DND-41 (cell line): ENCODE data around the gene SYT5.

Source experiments
- ATAC-seq: fragments of 200-7000 bp; cut with Tn5 transposase; 3 replicates; pipeline ENCODE4 v1.9.1; 2021; ENCODE audit warnings: low read depth; ENCODE audit not compliant: insufficient read depth
- DNase-seq: peaks from one replicate; pipeline ENCODE4 v3.0.0-alpha.2; 2020
- H2AFZ ChIP-seq: 2 replicates; pipeline ENCODE4 v1.6.0; 2012; ENCODE audit warnings: low read depth, low read length
- H3K27ac ChIP-seq: 2 replicates; pipeline ENCODE4 v1.5.1; 2012; ENCODE audit warnings: low read length, inconsistent platforms
- H3K27me3 ChIP-seq: fragments of 200-600 bp; sonication (generic); 2 replicates; pipeline ENCODE4 v1.6.0; 2012; ENCODE audit warnings: low read length, mild to moderate bottlenecking, inconsistent platforms; ENCODE audit not compliant: insufficient read depth, poor library complexity
- H3K36me3 ChIP-seq: 2 replicates; pipeline ENCODE4 v1.5.1; 2012; ENCODE audit warnings: low read length, inconsistent platforms; ENCODE audit not compliant: insufficient read depth
- H3K4me1 ChIP-seq: 2 replicates; pipeline ENCODE4 v1.5.1; 2012; ENCODE audit warnings: mild to moderate bottlenecking, low read length; ENCODE audit not compliant: insufficient read depth
- H3K4me2 ChIP-seq: 2 replicates; pipeline ENCODE4 v1.6.0; 2012; ENCODE audit warnings: mild to moderate bottlenecking, moderate library complexity, low read length, inconsistent platforms; ENCODE audit not compliant: insufficient read depth
- H3K4me3 ChIP-seq, 2 experiments: fragments of 200-600 bp in 1 of 2; shearing (Covaris generic) in 1 of 2; 2 replicates each; pipeline ENCODE4 v1.5.1; 2012 to 2016; ENCODE audit warnings: inconsistent platforms in 2 of 2, low read length in 2 of 2, mild to moderate bottlenecking in 2 of 2, low read depth in 1 of 2, moderate library complexity in 1 of 2
- H3K79me2 ChIP-seq: 2 replicates; pipeline ENCODE4 v1.6.0; 2012; ENCODE audit warnings: low read length, inconsistent platforms; ENCODE audit not compliant: insufficient read depth
- H3K9ac ChIP-seq: 2 replicates; pipeline ENCODE4 v1.6.0; 2012; ENCODE audit warnings: low read depth, mild to moderate bottlenecking, inconsistent platforms, low read length, moderate library complexity
- H3K9me3 ChIP-seq: 2 replicates; pipeline ENCODE4 v1.5.1; 2012; ENCODE audit warnings: low read length, moderate library complexity, mild to moderate bottlenecking, inconsistent platforms; ENCODE audit not compliant: insufficient read depth, severe bottlenecking
- H4K20me1 ChIP-seq: 2 replicates; pipeline ENCODE4 v1.6.0; 2012; ENCODE audit warnings: low read length; ENCODE audit not compliant: insufficient read depth
- CTCF ChIP-seq: IDR thresholded peaks from 2 replicates; pipeline ENCODE4 v1.5.1; 2012; ENCODE audit warnings: borderline replicate concordance, low read length, moderate library complexity, mild to moderate bottlenecking; ENCODE audit not compliant: poor library complexity, severe bottlenecking; ENCODE audit errors: extremely low read depth
- EZH2 ChIP-seq: IDR thresholded peaks from 3 replicates; pipeline ENCODE4 v1.6.1; 2012; ENCODE audit warnings: borderline replicate concordance, low read depth, mild to moderate bottlenecking, moderate library complexity, low read length, inconsistent platforms; ENCODE audit not compliant: severe bottlenecking

Gene SYT5

GRCh38 chr19:55161571-55162322, 18.3 kb downstream of the SYT5 start:
- no peak for ATAC-seq
- no peak for TF ChIP-seq EZH2
- TF ChIP-seq CTCF, result no peak
- Histone ChIP-seq H3K27ac (no peak overlapping the region), H3K9me3 (no peaks in the 10 kb centered on the region), H3K27me3 (peaks cover 13% of the 10 kb centered on the region), H3K4me1 (no peaks in the 10 kb centered on the region; the same call in 1 of the 2 replicates), H3K79me2 (no peaks in the 10 kb centered on the region), H3K9ac (no peak overlapping the region), H4K20me1 (no peaks in the 10 kb centered on the region), H3K36me3 (no peaks in the 10 kb centered on the region), H3K4me3 (no peak overlapping the region), H3K4me2 (no peak overlapping the region), H2AFZ (no peak overlapping the region)
- no peak for DNase-seq

- H3K9ac ChIP-seq, result no peak overlapping the region
- no peak for TF ChIP-seq EZH2
- TF ChIP-seq CTCF, result no peak
- no peak overlapping the region for H3K4me2 ChIP-seq
- peaks cover 6% of the 10 kb centered on the region for H3K27me3 ChIP-seq
- no peak overlapping the region for H3K4me3 ChIP-seq
- no peaks in the 10 kb centered on the region for H3K79me2 ChIP-seq
- H3K36me3 ChIP-seq, result no peaks in the 10 kb centered on the region
- no peak overlapping the region for H3K27ac ChIP-seq
- no peak overlapping the region for H2AFZ ChIP-seq
- DNase-seq, result no peak
- no peak for ATAC-seq
- no peaks in the 10 kb centered on the region for H3K4me1 ChIP-seq
- no peaks in the 10 kb centered on the region for H4K20me1 ChIP-seq
- no peaks in the 10 kb centered on the region for H3K9me3 ChIP-seq
Observed at GRCh38 chr19:55160986-55161365, 19.1 kb downstream of the SYT5 start.

- Histone ChIP-seq H3K27ac (no peak overlapping the region), H3K36me3 (no peaks in the 10 kb centered on the region), H3K27me3 (peaks cover under 1% of the 10 kb centered on the region), H3K79me2 (no peaks in the 10 kb centered on the region), H3K9me3 (no peaks in the 10 kb centered on the region), H3K9ac (no peak overlapping the region), H3K4me2 (no peak overlapping the region), H3K4me3 (no peak overlapping the region), H4K20me1 (no peaks in the 10 kb centered on the region), H3K4me1 (no peaks in the 10 kb centered on the region), H2AFZ (no peak overlapping the region)
- no peak for TF ChIP-seq EZH2
- TF ChIP-seq CTCF, result peak; percentile 96
- ATAC-seq (peak; percentile 96), DNase-seq (peak; percentile 93)
Observed at GRCh38 chr19:55160128-55160985, 19.7 kb downstream of the SYT5 start.
